Glutamatergic neuron (in vitro differentiated cells): ENCODE data around the gene KRT7. TPM values are rescaled to one million over a fixed set of nuclear protein-coding genes. Genes with fewer than 3 reads are reported as not detected.

Source experiments
- DNase-seq: peaks from one replicate; pipeline ENCODE4 v3.0.0; 2022
- H3K27ac Mint-ChIP-seq: one replicate; pipeline ENCODE4 v1.8.0; 2020; ENCODE audit warnings: mild to moderate bottlenecking, mixed read lengths, inconsistent platforms; ENCODE audit not compliant: unreplicated experiment
- H3K27me3 Mint-ChIP-seq: one replicate; pipeline ENCODE4 v1.8.0; 2020; ENCODE audit warnings: mild to moderate bottlenecking, moderate library complexity, mixed read lengths, inconsistent platforms; ENCODE audit not compliant: unreplicated experiment
- H3K36me3 Mint-ChIP-seq: one replicate; pipeline ENCODE4 v1.8.0; 2020; ENCODE audit warnings: mild to moderate bottlenecking, mixed read lengths, inconsistent platforms; ENCODE audit not compliant: unreplicated experiment
- H3K4me1 Mint-ChIP-seq: one replicate; pipeline ENCODE4 v1.8.0; 2020; ENCODE audit warnings: mild to moderate bottlenecking, low read depth, mixed read lengths, inconsistent platforms; ENCODE audit not compliant: unreplicated experiment
- H3K4me3 Mint-ChIP-seq: one replicate; pipeline ENCODE4 v1.8.0; 2020; ENCODE audit warnings: mild to moderate bottlenecking, mixed read lengths, inconsistent platforms; ENCODE audit not compliant: unreplicated experiment
- H3K9me3 Mint-ChIP-seq: one replicate; pipeline ENCODE4 v1.8.0; 2020; ENCODE audit warnings: mild to moderate bottlenecking, moderate library complexity, mixed read lengths, inconsistent platforms; ENCODE audit not compliant: unreplicated experiment
- total RNA-seq: library from RNA; stranded (reverse); fragmentation: NEBNext Ultra II Directional; extraction: Animal tissue kit (Norgen Biotek cat#: 25700); gene quantifications from one replicate; pipeline ENCODE4 v1.2.1, GENCODE V29; 2021; ENCODE audit not compliant: unreplicated experiment
- TF ChIP-seq, protein P1 (sequence below): fragments of 200-600 bp; sonication (generic); IDR thresholded peaks from one replicate; pipeline ENCODE4 v1.5.0; 2021; ENCODE audit not compliant: partially characterized antibody, unreplicated experiment

The KRT7 gene
- total RNA-seq, 1 donor from 2014 or later, result not detected

DNA sequence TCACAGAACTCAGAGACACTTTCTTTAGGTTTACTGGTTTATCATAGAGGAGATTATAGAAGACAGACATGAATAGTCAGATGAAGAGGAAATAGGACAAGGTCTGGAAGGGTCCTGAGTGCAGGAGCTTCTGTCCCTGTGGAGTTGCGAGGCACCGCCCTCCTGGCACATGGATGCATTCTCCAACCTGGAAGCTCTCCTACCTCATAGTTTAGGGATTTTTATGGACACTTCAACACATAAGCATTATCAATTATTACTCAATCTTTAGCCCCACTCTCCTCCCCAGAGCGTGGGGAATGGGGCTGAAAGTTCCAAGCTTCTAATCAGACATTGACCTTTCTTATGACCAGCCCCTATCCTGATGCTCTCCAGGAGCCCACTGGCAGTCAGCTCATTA lies 12.6 kb upstream of the KRT7 start:
- H3K9me3 Mint-ChIP-seq, result peaks cover 2% of the 10 kb centered on the region

DNA sequence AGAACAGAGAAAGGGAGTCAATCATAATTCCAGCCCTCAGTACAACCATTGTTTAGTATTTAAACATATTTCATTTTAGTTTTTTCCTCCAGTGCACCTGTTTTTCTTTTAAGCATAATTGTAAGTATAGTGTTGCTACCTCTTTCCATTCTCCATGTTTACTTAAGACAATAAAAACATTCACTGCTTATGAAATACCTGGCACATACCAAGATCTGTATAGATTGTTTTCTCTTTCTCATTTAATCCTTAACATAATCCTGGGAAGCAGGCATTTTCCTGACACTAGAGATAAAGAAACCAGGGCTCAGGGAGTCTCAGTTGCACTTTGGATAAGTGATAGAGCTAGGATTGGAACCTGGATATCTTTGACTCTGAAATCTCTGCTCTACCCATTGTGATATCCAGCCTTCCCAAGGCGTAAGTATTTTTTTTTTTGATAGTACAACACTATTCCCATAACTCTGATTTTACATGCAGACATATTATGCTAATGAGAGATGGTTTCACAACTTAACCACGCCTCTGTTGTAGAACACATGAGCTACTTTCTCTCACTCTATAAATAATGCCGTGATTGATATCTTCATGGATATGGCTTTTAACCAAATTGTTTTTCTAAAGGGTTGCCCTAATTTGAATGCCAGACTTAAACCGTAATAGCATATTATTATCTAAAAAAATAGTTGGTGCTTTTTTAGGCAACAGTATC lies 11.8 kb upstream of the KRT7 start:
- no peak overlapping the region for H3K4me3 Mint-ChIP-seq
- no peaks in the 10 kb centered on the region for H3K36me3 Mint-ChIP-seq
- no peak overlapping the region for H3K27ac Mint-ChIP-seq
- TF ChIP-seq, protein P1, sequence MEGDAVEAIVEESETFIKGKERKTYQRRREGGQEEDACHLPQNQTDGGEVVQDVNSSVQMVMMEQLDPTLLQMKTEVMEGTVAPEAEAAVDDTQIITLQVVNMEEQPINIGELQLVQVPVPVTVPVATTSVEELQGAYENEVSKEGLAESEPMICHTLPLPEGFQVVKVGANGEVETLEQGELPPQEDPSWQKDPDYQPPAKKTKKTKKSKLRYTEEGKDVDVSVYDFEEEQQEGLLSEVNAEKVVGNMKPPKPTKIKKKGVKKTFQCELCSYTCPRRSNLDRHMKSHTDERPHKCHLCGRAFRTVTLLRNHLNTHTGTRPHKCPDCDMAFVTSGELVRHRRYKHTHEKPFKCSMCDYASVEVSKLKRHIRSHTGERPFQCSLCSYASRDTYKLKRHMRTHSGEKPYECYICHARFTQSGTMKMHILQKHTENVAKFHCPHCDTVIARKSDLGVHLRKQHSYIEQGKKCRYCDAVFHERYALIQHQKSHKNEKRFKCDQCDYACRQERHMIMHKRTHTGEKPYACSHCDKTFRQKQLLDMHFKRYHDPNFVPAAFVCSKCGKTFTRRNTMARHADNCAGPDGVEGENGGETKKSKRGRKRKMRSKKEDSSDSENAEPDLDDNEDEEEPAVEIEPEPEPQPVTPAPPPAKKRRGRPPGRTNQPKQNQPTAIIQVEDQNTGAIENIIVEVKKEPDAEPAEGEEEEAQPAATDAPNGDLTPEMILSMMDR, result no peak
- H3K9me3 Mint-ChIP-seq, result peaks cover 2% of the 10 kb centered on the region
- peaks cover 4% of the 10 kb centered on the region for H3K27me3 Mint-ChIP-seq
- no peak for DNase-seq
- H3K4me1 Mint-ChIP-seq, result no peaks in the 10 kb centered on the region

More for the DNA sequence above, 12.6 kb upstream of the KRT7 start:
- TF ChIP-seq, protein P1, result no peak
- DNase-seq, result no peak
- H3K27ac Mint-ChIP-seq, result no peak overlapping the region
- H3K4me3 Mint-ChIP-seq, result no peak overlapping the region
- H3K27me3 Mint-ChIP-seq, result peaks cover 6% of the 10 kb centered on the region
- no peaks in the 10 kb centered on the region for H3K4me1 Mint-ChIP-seq
- no peaks in the 10 kb centered on the region for H3K36me3 Mint-ChIP-seq

DNA sequence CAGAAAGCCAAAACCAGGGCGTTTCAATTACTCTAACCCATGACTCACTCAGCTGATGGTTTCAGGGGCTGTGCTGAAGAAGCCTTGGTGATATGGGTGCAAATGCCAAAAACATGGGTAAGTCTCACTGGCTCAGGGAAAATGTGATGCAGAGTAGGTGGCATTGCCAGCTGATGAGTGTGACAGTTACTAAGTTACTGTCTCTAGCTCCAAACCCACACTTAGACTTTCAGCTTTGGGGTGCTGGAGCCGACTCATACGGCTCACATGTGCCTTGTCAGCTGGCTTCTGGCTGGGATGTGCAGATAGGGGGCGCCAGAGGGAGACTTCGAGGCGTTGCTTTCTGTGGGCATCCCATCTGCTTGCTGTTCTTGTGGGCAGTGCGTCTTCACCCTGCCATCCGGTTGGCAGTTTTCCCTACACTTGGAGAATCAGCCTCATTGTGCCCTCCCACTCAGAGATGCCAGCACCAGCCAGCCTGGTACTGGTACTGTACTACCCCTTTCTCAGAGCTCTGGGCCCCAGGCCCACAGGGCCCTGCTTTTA lies 11.1 kb upstream of the KRT7 start:
- Mint-ChIP-seq H3K4me1 (no peaks in the 10 kb centered on the region), H3K4me3 (no peak overlapping the region), H3K27me3 (no peaks in the 10 kb centered on the region), H3K9me3 (peaks cover 2% of the 10 kb centered on the region), H3K36me3 (no peaks in the 10 kb centered on the region), H3K27ac (no peak overlapping the region)
- TF ChIP-seq, protein P1, result peak; percentile 68
- peak; percentile 79 for DNase-seq

DNA sequence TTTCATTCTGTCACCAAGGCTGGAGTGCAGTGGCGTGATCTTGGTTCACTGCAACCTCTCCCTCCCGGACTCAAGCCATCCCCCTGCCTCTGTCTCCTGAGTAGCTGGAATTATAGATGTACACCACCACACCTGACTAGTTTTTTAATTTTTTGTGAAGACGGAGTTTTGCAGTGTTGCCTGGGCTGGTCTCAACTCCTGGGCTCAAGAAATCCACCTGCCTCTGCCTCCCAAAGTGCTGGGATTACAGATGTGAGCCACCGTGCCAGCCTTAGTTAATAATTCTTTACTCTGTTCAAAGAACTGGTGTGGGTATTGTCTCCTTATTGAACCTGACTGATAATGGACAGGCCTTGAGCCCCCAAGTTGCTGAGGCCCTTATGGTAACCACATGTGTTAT lies 10.4 kb upstream of the KRT7 start:
- no peak for DNase-seq
- TF ChIP-seq, protein P1, result no peak
- no peak overlapping the region for H3K27ac Mint-ChIP-seq
- no peaks in the 10 kb centered on the region for H3K36me3 Mint-ChIP-seq
- no peaks in the 10 kb centered on the region for H3K4me1 Mint-ChIP-seq
- H3K4me3 Mint-ChIP-seq, result no peak overlapping the region
- H3K9me3 Mint-ChIP-seq, result peaks cover under 1% of the 10 kb centered on the region
- no peaks in the 10 kb centered on the region for H3K27me3 Mint-ChIP-seq

DNA sequence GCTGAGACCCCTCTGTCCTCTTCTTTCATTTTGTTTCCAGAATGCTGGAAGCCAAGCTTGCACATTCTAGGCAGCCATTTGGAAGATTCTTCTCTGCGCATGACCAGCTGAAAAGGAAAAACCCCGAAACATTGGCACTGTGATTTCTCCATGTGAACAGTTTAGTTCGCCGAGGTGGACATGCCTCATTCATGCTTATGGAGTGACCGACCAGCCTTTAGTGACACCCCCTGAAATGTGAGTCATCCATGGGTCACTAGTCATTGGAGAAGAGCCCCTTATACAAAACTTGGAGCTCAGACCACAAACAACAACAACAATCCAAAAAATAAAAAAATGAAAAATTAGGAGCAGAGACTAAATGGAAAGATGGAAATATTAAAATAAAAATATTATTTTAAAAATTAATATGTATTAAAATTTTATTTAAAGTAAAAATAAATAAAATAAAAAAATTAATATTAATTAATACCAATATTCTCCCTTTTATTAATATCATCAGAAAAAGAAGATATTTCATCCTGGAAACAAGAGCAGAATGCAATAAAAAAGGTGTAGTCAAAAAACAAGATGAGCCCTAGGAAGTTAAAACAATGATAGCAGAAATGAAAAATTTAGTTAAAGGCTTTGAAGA lies 9.5 kb upstream of the KRT7 start:
- H3K9me3 Mint-ChIP-seq, result no peaks in the 10 kb centered on the region
- H3K4me1 Mint-ChIP-seq, result no peaks in the 10 kb centered on the region

More for the DNA sequence above, 9.5 kb upstream of the KRT7 start:
- TF ChIP-seq, protein P1, result no peak
- Mint-ChIP-seq H3K27me3 (no peaks in the 10 kb centered on the region), H3K4me3 (no peak overlapping the region), H3K27ac (no peak overlapping the region), H3K36me3 (no peaks in the 10 kb centered on the region)
- DNase-seq, result no peak
